Stimulated activated CD4-positive, alpha-beta T cell treated with anti-CD3 and anti-CD28 coated beads, Interleukin-15, amount 100 ng/mL, for 24 hours (primary cell): Measurements from ENCODE around the gene GPR107.

Source experiments
- DNase-seq: peaks from one replicate; pipeline ENCODE4 v3.0.0-alpha.2; 2020

The GPR107 gene

DNA sequence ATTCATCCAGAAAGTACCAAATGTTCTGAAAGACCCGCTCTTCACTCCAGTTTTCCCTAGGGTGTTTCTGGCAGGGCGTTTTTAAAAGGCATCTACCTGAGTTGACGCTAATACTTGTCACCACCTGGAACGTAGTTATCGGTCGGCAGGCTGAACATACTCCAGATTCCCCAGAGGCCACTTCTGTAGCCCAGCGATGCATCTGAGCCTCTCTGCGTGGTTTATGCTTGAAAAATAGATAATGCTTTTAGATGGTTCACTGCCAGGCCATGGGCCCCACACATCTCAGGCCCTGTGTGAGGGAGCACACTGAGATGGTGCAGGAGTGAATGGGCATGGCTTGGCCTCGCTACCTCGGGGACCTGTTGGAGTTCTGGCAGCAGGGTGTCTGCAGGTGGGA is 85.5 kb downstream of the GPR107 start:
- no peak for DNase-seq

GRCh38 chr9:130140706-130141105 is 87.0 kb downstream of the GPR107 start:
- DNase-seq, result peak; percentile 64

GRCh38 chr9:130142056-130142455 is 88.3 kb downstream of the GPR107 start:
- DNase-seq, result no peak

- DNase-seq, result no peak
Observed at GRCh38 chr9:130142641-130143040, 88.9 kb downstream of the GPR107 start.

DNA sequence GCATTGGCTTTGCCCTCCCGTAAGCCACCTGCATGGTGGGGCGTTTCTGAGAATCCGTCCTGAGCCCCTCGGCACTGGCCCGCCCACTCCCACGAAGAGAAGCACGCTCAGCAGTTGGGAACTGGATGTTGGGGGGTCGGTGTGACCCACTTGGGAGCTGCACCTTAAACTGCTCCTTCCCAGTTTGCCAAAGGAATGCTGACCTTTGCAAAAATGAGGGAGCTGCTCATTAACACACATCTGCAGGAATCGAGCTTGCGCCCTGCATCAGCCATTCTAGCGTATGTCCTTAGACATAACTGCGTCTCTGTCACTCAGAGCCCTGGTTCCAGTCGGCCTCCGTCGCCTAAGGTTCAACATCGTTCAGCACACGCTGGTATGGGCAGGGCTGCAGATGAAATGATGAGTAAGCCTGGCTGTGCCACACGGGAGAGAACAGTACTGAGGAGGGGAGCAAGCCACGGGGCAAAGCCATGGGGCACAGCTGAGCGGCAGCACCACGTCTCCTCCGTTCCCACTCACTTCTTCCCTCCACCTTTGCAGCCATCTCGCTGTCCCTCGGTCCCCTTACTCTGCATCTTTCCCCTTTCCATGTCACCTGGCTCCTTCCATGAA is 89.7 kb downstream of the GPR107 start:
- DNase-seq, result no peak

- peak; percentile 27 for DNase-seq
Observed at GRCh38 chr9:130143958-130144366, 90.3 kb downstream of the GPR107 start.

DNA sequence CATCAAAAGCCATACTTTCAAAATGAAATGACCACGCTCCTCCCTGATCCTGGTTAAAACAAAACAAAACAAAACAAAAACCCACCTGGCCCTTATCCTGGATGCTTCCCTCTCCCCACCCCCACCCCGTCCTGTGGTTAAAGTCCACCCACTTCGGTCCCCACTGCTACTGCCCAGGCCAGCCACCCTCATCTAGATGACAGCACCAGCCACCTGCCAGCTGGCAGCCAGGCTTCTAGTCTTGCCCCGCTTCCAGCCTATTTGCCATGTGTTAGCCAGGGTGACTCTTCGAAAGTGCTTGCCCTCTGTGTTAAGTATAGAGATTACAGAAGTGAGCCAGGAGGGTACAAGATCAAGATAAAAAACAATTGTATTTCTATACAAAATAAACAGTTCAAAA is 91.0 kb downstream of the GPR107 start:
- DNase-seq, result no peak

- no peak for DNase-seq
Observed at GRCh38 chr9:130145658-130146057, 92.0 kb downstream of the GPR107 start.

GRCh38 chr9:130147198-130147597 is 93.5 kb downstream of the GPR107 start:
- no peak for DNase-seq

DNA sequence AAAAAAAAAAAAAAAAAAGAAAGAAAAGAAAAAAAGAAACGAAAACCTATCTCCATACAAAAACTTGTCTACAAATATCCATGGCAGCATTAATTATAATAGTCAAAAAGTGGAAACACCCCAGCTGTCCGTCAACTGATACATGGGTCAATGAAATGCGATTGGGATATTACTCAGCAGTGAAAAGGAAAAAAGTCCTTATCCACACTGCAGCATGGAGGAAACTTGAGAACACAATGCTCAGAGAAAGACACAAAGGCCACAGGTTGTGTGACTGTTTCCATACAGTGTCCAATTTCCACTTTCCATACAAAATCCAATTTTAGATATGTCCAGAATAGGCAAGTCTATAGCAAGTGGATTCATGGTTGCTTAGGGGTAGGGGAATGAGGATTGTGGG is 94.2 kb downstream of the GPR107 start:
- no peak for DNase-seq

DNA sequence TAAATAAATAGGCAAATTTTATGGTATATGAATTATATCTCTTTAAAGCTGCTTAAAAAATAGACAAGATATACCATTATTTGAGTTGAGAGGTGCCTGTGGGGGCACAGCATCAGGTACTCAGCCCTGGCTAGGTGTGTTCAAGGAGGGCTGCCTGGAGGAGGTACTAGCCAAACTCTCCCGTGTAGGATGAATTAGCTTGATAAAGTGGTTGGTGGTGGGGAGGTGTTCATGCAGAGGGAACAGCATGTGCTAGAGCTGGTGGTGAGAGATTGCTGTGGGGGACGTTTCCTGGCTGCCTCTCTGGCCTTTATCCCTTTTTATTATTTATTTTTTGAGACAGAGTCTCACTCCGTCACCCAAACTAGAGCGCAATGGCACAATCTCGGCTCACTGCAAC is 95.3 kb downstream of the GPR107 start:
- DNase-seq, result no peak

GRCh38 chr9:130149654-130150286 is 96.1 kb downstream of the GPR107 start:
- DNase-seq, result no peak

GRCh38 chr9:130150779-130151382 is 97.2 kb downstream of the GPR107 start:
- no peak for DNase-seq

- no peak for DNase-seq
Observed at GRCh38 chr9:130154816-130155215, 101.1 kb downstream of the GPR107 start.

DNA sequence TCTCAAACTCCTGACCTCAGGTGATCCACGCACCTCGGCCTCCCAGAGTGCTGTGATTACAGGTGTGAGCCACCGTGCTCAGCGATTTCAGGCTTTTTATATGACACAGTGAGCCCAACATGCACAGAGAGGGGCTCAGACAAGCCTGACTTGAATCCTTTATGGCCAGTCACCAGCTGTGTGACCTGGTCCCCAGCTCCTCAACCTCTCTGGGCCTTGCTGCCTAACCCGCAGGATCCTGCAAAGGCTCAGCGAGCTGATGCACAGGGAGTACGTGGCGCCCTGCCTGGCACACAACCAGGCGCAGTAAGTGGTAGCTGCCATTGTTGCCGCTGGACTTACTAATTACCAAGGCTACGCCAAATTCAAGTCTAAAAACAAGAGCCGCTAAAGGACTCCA is 101.9 kb downstream of the GPR107 start:
- no peak for DNase-seq

- no peak for DNase-seq
Observed at GRCh38 chr9:130156672-130157071, 103.0 kb downstream of the GPR107 start.

GRCh38 chr9:130157079-130157478 is 103.4 kb downstream of the GPR107 start:
- DNase-seq, result no peak

DNA sequence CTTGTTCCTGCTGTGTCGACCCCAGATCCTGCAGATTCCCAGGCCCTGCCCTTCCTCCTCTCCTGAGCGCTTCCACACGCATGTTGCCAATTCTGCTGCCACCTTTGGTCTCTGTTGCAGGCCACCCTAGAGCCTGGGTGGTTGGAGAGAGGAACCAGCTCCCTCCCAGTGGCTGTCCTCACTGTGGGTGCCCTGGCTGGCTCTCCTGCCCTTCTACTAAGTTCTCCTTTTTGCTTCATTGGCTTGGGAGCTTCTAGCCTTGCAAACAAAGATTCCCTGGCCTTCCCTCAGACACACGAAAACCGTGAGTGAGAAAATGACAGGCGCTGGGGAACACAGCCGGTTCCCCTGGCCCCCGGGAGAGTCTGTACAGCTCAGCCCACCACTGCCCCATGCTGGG is 104.3 kb downstream of the GPR107 start:
- no peak for DNase-seq

GRCh38 chr9:130159057-130159456 is 105.4 kb downstream of the GPR107 start:
- DNase-seq, result no peak

- no peak for DNase-seq
Observed at GRCh38 chr9:130159915-130160670, 106.4 kb downstream of the GPR107 start.

DNA sequence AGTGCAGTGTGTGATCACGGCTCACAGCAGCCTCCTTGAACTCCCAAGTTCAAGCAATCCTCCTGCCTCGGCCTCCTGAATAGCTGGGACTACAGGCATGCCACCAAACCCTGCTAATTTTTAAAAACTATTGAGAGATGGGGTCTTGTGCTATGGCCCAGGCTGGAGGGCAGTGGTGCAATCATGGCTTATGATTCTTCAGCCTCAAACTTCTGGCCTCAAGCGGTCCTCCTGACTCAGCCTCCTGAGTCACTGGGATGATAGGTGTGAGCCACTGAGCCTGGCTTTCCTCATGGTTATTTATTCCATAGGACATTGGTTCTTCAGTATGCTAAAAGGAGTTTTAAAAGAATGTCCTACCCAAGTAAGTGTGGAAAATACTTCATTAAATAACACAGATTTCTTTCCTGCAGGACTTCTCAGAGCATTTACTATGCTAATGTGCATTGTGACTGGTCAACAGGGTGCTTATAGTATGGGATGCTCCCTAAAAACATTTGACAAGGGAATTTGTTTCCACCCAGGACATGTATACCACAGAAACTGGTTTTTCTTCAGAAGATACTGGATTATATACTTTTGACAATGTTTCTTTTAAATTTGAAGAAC is 107.3 kb downstream of the GPR107 start:
- no peak for DNase-seq

DNA sequence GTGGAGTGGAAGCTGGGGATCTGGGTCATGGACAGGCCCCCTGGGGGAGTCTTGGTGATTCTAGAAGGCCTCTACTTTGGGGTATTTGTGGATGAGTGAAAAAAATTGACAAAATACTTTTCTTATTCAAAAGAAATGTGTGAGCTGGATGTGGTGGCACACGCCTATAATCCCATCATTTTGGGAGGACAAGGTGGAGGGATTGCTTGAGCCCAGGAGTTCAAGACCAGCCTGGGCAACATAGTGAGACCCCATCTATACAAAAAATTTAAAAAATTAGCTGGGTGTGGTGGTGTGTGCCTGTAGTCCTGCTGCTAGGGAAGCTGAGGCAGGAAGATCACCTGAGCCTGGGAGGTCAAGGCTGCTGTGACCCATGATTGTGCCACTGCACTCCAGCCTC is 111.9 kb downstream of the GPR107 start:
- no peak for DNase-seq

DNA sequence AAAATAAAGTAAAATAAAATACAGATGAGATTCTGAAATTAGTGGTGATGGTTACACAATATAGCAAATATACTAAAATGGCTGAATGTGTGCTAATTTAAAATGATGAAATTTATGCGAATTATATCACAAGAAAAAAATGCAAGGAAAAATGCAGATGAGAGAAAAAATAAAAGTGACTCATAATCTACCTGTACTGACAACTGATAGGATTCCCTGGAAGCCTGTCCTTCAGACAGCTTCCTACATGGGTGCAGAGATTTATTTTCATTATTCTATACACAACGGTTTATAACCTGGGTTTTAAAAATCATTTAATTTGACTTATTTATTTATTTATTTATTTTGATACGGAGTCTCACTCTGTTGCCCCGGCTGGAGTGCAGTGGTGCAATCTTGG is 112.7 kb downstream of the GPR107 start:
- no peak for DNase-seq
